ENCODE results near the gene RAB3D. TPM values are rescaled to one million over a fixed set of nuclear protein-coding genes. Genes with fewer than 3 reads are reported as not detected.
A peak's percentile ranks its signal among the peaks of the same experiment; 100 is the strongest.

RAB3D gene
- total and polyA plus RNA-seq, 2 of the 4 experiments (the other 2 are of a cell fraction), result 4.8 to 5.5 TPM

- Histone ChIP-seq H3K9me1 (ENCODE audit: insufficient read depth, low read length) (peaks cover 25% of the 10 kb centered on the region), H2AK5ac (ENCODE audit: low read depth, low read length) (peak within 1 kb of the TSS; percentile 49), H3K9me3 (ENCODE audit: control insufficient read depth, insufficient read depth, low read length) (no peaks in the 10 kb centered on the region), H3K23ac (ENCODE audit: low read depth, low read length) (peak within 1 kb of the TSS; percentile 74; the same call in 1 of the 2 replicates), H3K36me3 (ENCODE audit: control insufficient read depth, insufficient read depth, low read length) (no peaks in the 10 kb centered on the region), H4K91ac (ENCODE audit: insufficient read depth, low read depth, low read length) (peak within 1 kb of the TSS; percentile 83), H3K18ac (ENCODE audit: low read depth, low read length) (peak within 1 kb of the TSS; percentile 40), H3K27ac (ENCODE audit: insufficient read depth, low read length) (peak within 1 kb of the TSS; percentile 90), H3K56ac (ENCODE audit: extremely low read depth, insufficient read depth, low read length) (peak within 1 kb of the TSS; percentile 82), H4K20me1 (ENCODE audit: insufficient read depth, low read length) (peaks cover 11% of the 10 kb centered on the region; the same call in 1 of the 2 replicates), H2AK9ac (replicated peaks; ENCODE audit: low read depth, low read length, poor library complexity) (peak within 1 kb of the TSS; percentile 86), H3K14ac (replicated peaks; ENCODE audit: low read depth, low read length) (peak within 1 kb of the TSS; percentile 73), H2BK20ac (ENCODE audit: low read depth, low read length) (peak within 1 kb of the TSS; percentile 23; the same call in 1 of the 2 replicates), H2BK120ac (ENCODE audit: low read depth, low read length) (peak within 1 kb of the TSS; percentile 87), H3K27me3 (ENCODE audit: control insufficient read depth, insufficient read depth, low read length) (no peaks in the 10 kb centered on the region), H3K4me1 (ENCODE audit: control insufficient read depth, insufficient read depth, low read length) (peaks cover 22% of the 10 kb centered on the region), H3K9ac (ENCODE audit: low read depth, low read length) (peak within 1 kb of the TSS; percentile 80), H3K79me1 (ENCODE audit: low read depth in 1 of 2, low read length in 2 of 2) (peaks cover 0 to 28% of the 10 kb centered on the region in 2 experiments; a peak in 2 of 4 replicates), H2BK15ac (ENCODE audit: low read depth, low read length) (peak within 1 kb of the TSS; percentile 57; the same call in 1 of the 3 replicates), H3K4ac (ENCODE audit: low read depth, low read length) (peak within 1 kb of the TSS; percentile 92), H4K8ac (ENCODE audit: low read depth in 2 of 2, low read length in 2 of 2) (peak within 1 kb of the TSS; percentile 90 to 95), H3K4me2 (ENCODE audit: low read depth, low read length) (peak within 1 kb of the TSS; percentile 83), H4K5ac (ENCODE audit: low read depth, low read length) (peak within 1 kb of the TSS; percentile 64), H3K4me3 (ENCODE audit: insufficient read depth, low read depth, low read length) (peak within 1 kb of the TSS; percentile 58), H2AFZ (replicated peaks; ENCODE audit: low read length, poor library complexity) (peak within 1 kb of the TSS; percentile 98), H2BK5ac (ENCODE audit: low read depth, low read length, poor library complexity, severe bottlenecking) (peak within 1 kb of the TSS; percentile 86)
- in situ Hi-C loops (cut with MboI; ENCODE audit: low sequenced_read_pairs) (no loop called here), dilution Hi-C loops (cut with HindIII; ENCODE audit: low sequenced_read_pairs, unreplicated experiment) (no loop called here), intact Hi-C loops (cut with micrococcal nuclease) (loop anchor here (2.0 kb wide), 2 partner anchors 60 to 82 kb away; partner anchors contain the start of genes ODAD3 and PRKCSH)
- ChIA-PET POLR2A (ENCODE audit: unreplicated experiment) (no interaction called here), CTCF (interaction anchor here (0.6 to 1.5 kb wide), 5 partner anchors 8 to 162 kb away, joined by 3 to 5 read pairs (median 3); partner anchors contain the start of gene PRKCSH)
- no TSS peak for BruUV-seq (replicated peaks)
- ATAC-seq (ENCODE audit: low read depth), result peak; percentile 94
- peak; percentile 99 for DNase-seq
- 0% methylated on average over 34 of the region's 44 CpGs; no CpG with 5 or more reads in 1 of the 2 experiments for WGBS, 2 experiments (ENCODE audit: extremely low coverage in 2 of 2, insufficient read length in 1 of 2)
- no peak for TF ChIP-seq FOS (IDR thresholded peaks at IDR 0.05; ENCODE audit: low read depth, low read length)
- TF ChIP-seq BHLHE40 (IDR thresholded peaks at IDR 0.05; ENCODE audit: low read depth, low read length), result no peak
- TF ChIP-seq MAZ (IDR thresholded peaks at IDR 0.05; ENCODE audit: borderline replicate concordance, low read depth, low read length), result peak; percentile 48; the same call in 1 of the 2 replicates
- TF ChIP-seq MAFK (IDR thresholded peaks at IDR 0.05; ENCODE audit: low read depth, low read length), result no peak
- TF ChIP-seq CHD1 (IDR thresholded peaks at IDR 0.05; ENCODE audit: low read depth, low read length), result 0 out of 2 replicates have a peak, but pooled peaks have one; percentile 0
- peak; percentile 75 for TF ChIP-seq POLR2A (IDR thresholded peaks at IDR 0.05; ENCODE audit: low read depth, low read length)
- peak; percentile 55 for TF ChIP-seq MXI1 (IDR thresholded peaks at IDR 0.05; ENCODE audit: borderline replicate concordance, low read depth, low read length)
- peak; percentile 72 for TF ChIP-seq USF2 (IDR thresholded peaks at IDR 0.05; ENCODE audit: low read depth, low read length)
- TF ChIP-seq SMC3 (IDR thresholded peaks at IDR 0.05; ENCODE audit: low read depth, low read length), result no peak
- TF ChIP-seq, protein P1, sequence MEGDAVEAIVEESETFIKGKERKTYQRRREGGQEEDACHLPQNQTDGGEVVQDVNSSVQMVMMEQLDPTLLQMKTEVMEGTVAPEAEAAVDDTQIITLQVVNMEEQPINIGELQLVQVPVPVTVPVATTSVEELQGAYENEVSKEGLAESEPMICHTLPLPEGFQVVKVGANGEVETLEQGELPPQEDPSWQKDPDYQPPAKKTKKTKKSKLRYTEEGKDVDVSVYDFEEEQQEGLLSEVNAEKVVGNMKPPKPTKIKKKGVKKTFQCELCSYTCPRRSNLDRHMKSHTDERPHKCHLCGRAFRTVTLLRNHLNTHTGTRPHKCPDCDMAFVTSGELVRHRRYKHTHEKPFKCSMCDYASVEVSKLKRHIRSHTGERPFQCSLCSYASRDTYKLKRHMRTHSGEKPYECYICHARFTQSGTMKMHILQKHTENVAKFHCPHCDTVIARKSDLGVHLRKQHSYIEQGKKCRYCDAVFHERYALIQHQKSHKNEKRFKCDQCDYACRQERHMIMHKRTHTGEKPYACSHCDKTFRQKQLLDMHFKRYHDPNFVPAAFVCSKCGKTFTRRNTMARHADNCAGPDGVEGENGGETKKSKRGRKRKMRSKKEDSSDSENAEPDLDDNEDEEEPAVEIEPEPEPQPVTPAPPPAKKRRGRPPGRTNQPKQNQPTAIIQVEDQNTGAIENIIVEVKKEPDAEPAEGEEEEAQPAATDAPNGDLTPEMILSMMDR (conservative IDR thresholded peaks at IDR 0.05; ENCODE audit: low read depth, low read length), result no peak
- no peak for TF ChIP-seq RCOR1 (IDR thresholded peaks at IDR 0.05; ENCODE audit: insufficient replicate concordance, low read length)
- TF ChIP-seq CEBPB (IDR thresholded peaks at IDR 0.05; ENCODE audit: low read depth, low read length), result peak; percentile 74
- TF ChIP-seq NFE2L2 (IDR thresholded peaks at IDR 0.05; ENCODE audit: low read depth, low read length), result no peak
- TF ChIP-seq, protein P2, sequence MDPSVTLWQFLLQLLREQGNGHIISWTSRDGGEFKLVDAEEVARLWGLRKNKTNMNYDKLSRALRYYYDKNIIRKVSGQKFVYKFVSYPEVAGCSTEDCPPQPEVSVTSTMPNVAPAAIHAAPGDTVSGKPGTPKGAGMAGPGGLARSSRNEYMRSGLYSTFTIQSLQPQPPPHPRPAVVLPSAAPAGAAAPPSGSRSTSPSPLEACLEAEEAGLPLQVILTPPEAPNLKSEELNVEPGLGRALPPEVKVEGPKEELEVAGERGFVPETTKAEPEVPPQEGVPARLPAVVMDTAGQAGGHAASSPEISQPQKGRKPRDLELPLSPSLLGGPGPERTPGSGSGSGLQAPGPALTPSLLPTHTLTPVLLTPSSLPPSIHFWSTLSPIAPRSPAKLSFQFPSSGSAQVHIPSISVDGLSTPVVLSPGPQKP (IDR thresholded peaks at IDR 0.05; ENCODE audit: borderline replicate concordance, low read depth, low read length), result no peak
Measured at GRCh38 chr19:11374433-11375142, 35.1 kb upstream of the RAB3D start, which contains the start of gene SWSAP1. Gene SWSAP1, plus strand, starts transcription at chr19:11374666. Its CDS starts 15 bp downstream, at chr19:11374681.
